Neural crest cell (in vitro differentiated cells): ENCODE data around the gene UNCX. TPM values are rescaled to one million over a fixed set of nuclear protein-coding genes. Genes with fewer than 3 reads are reported as not detected.

Source experiments
- DNase-seq: peaks from one replicate; pipeline ENCODE4 v3.0.0; 2021; ENCODE audit warnings: low read depth, mixed read lengths, low spot score
- H3K27ac Mint-ChIP-seq: one replicate; pipeline ENCODE4 v1.8.0; 2021; ENCODE audit warnings: mild to moderate bottlenecking, mixed read lengths; ENCODE audit not compliant: unreplicated experiment
- H3K27me3 Mint-ChIP-seq: 2 replicates; pipeline ENCODE4 v1.8.0; 2021; ENCODE audit warnings: low read depth, mild to moderate bottlenecking, mixed read lengths
- H3K36me3 Mint-ChIP-seq: 2 replicates; pipeline ENCODE4 v1.8.0; 2021; ENCODE audit warnings: low read depth, mild to moderate bottlenecking, mixed read lengths
- H3K4me1 Mint-ChIP-seq: 2 replicates; pipeline ENCODE4 v1.8.0; 2021; ENCODE audit warnings: mixed read lengths
- H3K4me3 Mint-ChIP-seq: one replicate; pipeline ENCODE4 v1.8.0; 2021; ENCODE audit warnings: mild to moderate bottlenecking, mixed read lengths
- H3K9me3 Mint-ChIP-seq: 2 replicates; pipeline ENCODE4 v1.8.0; 2021; ENCODE audit warnings: mixed read lengths
- CTCF ChIP-seq: fragments of 200-600 bp; sonication (generic); conservative IDR thresholded peaks from 2 replicates; pipeline ENCODE4 v1.5.0; 2021; ENCODE audit warnings: antibody characterized with exemption, mild to moderate bottlenecking
- long read RNA-seq: library from polyadenylated mRNA; unstranded; transcript quantifications from one replicate; pipeline ENCODE4 v2.0.0, GENCODE V29; 2020
- total RNA-seq: library from RNA; stranded (reverse); gene quantifications from 2 replicates; pipeline ENCODE4 v1.2.1, GENCODE V29; 2021

UNCX gene
- 2.4 and 2.7 TPM in 2 replicates for total RNA-seq
- long read RNA-seq = 0 reads

GRCh38 chr7:1232623-1233332 lies at the start of gene UNCX:
UNCX (plus strand) TSS chr7:1232872; CDS start chr7:1233018, 146 bp downstream.
- no peak for TF ChIP-seq CTCF
- DNase-seq = no peak
- Mint-ChIP-seq H3K27me3 (peaks cover 78% of the 10 kb centered on the region), H3K9me3 (no peaks in the 10 kb centered on the region), H3K4me1 (peaks cover 14% of the 10 kb centered on the region), H3K27ac (no peak within 1 kb of the TSS), H3K36me3 (peaks cover 3% of the 10 kb centered on the region), H3K4me3 (peak within 1 kb of the TSS; percentile 67)

GRCh38 chr7:1187127-1187526 lies 45.5 kb upstream of the UNCX start:
- H3K4me3 Mint-ChIP-seq = no peak overlapping the region
- no peak for TF ChIP-seq CTCF
- H3K27me3 Mint-ChIP-seq = peaks cover 72% of the 10 kb centered on the region
- no peak for DNase-seq
- H3K9me3 Mint-ChIP-seq = peaks cover 5% of the 10 kb centered on the region
- no peak overlapping the region for H3K27ac Mint-ChIP-seq
- peaks cover 6% of the 10 kb centered on the region for H3K4me1 Mint-ChIP-seq
- no peaks in the 10 kb centered on the region for H3K36me3 Mint-ChIP-seq

- Mint-ChIP-seq H3K36me3 (no peaks in the 10 kb centered on the region), H3K9me3 (peaks cover 5% of the 10 kb centered on the region), H3K4me1 (no peaks in the 10 kb centered on the region), H3K27ac (no peak overlapping the region), H3K4me3 (no peak overlapping the region), H3K27me3 (peaks cover 80% of the 10 kb centered on the region)
- TF ChIP-seq CTCF = no peak
- DNase-seq = no peak
These were observed 43.9 kb upstream of the UNCX start for GRCh38 chr7:1188720-1189294.

- Mint-ChIP-seq H3K36me3 (no peaks in the 10 kb centered on the region), H3K4me3 (no peak overlapping the region), H3K27me3 (peaks cover 89% of the 10 kb centered on the region), H3K27ac (no peak overlapping the region), H3K9me3 (peaks cover 5% of the 10 kb centered on the region), H3K4me1 (no peaks in the 10 kb centered on the region)
- no peak for DNase-seq
- no peak for TF ChIP-seq CTCF
These were observed 42.5 kb upstream of the UNCX start for GRCh38 chr7:1189986-1190772.

GRCh38 chr7:1192171-1192676 lies 40.4 kb upstream of the UNCX start:
- peaks cover 75% of the 10 kb centered on the region for H3K27me3 Mint-ChIP-seq
- no peaks in the 10 kb centered on the region for H3K4me1 Mint-ChIP-seq
- no peak for DNase-seq

More at GRCh38 chr7:1192171-1192676, 40.4 kb upstream of the UNCX start:
- TF ChIP-seq CTCF = no peak
- no peaks in the 10 kb centered on the region for H3K36me3 Mint-ChIP-seq
- peaks cover 5% of the 10 kb centered on the region for H3K9me3 Mint-ChIP-seq
- H3K27ac Mint-ChIP-seq = no peak overlapping the region
- no peak overlapping the region for H3K4me3 Mint-ChIP-seq
